22Rv1 (cell line): ENCODE results near the gene SEC14L3.

Experiments used
- ZFX ChIP-seq: fragments of 450-650 bp; IDR thresholded peaks from 2 replicates; pipeline ENCODE4 v1.6.1; 2017; ENCODE audit warnings: antibody characterized with exemption, borderline replicate concordance
- TF ChIP-seq, protein P1 (sequence below): fragments of 450-650 bp; IDR thresholded peaks from 2 replicates; pipeline ENCODE4 v1.5.1; 2017; ENCODE audit warnings: mild to moderate bottlenecking

- TF ChIP-seq, protein P1, sequence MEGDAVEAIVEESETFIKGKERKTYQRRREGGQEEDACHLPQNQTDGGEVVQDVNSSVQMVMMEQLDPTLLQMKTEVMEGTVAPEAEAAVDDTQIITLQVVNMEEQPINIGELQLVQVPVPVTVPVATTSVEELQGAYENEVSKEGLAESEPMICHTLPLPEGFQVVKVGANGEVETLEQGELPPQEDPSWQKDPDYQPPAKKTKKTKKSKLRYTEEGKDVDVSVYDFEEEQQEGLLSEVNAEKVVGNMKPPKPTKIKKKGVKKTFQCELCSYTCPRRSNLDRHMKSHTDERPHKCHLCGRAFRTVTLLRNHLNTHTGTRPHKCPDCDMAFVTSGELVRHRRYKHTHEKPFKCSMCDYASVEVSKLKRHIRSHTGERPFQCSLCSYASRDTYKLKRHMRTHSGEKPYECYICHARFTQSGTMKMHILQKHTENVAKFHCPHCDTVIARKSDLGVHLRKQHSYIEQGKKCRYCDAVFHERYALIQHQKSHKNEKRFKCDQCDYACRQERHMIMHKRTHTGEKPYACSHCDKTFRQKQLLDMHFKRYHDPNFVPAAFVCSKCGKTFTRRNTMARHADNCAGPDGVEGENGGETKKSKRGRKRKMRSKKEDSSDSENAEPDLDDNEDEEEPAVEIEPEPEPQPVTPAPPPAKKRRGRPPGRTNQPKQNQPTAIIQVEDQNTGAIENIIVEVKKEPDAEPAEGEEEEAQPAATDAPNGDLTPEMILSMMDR, result no peak
- no peak for TF ChIP-seq ZFX
Observed at GRCh38 chr22:30423959-30424533, 47.8 kb downstream of the SEC14L3 start.
